Daoy (cell line): ENCODE results near the gene NECAB2. TPM values are rescaled to one million over a fixed set of nuclear protein-coding genes. Genes with fewer than 3 reads are reported as not detected.
"Not testable (repeated sequence)": the region's sequence is repeated elsewhere in the genome, so short reads cannot be mapped to it uniquely, and the experiment has no call there.

Source experiments
- DNase-seq: peaks from one replicate; pipeline ENCODE4 v3.0.0-alpha.2; 2015; ENCODE audit warnings: low read depth
- total RNA-seq: library from RNA; depleted of rRNA; stranded (reverse); fragments of >200 nt; shearing (Covaris generic); gene quantifications from 2 replicates; pipeline ENCODE4 v1.2.3, GENCODE V29; 2014

Gene NECAB2
- total RNA-seq, 1 experiment from 2014 or later, result not detected

- no peak for DNase-seq
Measured at GRCh38 chr16:83936581-83937165, 31.4 kb upstream of the NECAB2 start.

- DNase-seq, result no peak
Measured at GRCh38 chr16:83937267-83937666, 30.8 kb upstream of the NECAB2 start.

DNA sequence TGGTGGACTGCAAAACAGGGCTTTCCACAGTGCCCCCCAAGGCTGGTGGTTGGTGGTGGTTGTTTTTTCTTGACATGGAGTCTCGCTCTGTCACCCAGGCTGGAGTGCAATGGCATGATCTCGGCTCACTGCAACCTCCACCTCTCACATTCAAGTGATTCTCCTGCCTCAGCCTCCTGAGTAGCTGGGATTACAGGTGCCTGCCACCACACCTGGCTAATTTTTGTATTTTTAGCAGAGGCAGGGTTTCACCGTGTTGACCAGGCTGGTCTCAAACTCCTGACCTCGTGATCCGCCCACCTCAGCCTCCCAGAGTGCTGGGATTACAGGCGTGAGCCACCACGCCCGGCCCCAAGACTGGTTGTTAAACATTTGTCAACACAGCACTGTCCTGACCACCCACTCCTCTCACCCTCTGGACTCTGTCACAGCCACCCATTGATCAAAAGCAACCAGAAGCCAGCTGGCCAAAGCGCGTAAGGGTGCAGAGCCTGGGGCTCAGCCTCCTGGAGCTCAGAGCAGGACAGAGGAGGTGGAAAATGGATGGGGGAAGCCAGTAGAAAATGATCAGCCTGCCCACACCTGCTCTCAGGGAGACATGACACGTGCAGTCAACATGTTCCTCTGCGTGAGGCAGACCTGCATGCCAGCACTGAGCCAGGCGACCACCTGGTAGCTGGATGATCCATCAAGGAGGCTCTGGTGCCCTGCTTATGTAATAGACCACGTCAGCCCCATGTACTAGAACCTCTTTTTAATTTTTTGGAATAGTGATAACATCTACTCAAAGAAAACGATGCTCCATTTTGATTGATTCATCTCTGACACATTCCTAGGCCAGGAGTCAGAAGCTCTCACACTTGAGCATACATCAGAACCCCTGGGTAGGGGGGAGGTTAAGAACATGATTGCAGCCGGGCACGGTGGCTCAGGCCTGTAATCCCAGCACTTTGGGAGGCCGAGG is 29.8 kb upstream of the NECAB2 start:
- DNase-seq, result no peak

DNA sequence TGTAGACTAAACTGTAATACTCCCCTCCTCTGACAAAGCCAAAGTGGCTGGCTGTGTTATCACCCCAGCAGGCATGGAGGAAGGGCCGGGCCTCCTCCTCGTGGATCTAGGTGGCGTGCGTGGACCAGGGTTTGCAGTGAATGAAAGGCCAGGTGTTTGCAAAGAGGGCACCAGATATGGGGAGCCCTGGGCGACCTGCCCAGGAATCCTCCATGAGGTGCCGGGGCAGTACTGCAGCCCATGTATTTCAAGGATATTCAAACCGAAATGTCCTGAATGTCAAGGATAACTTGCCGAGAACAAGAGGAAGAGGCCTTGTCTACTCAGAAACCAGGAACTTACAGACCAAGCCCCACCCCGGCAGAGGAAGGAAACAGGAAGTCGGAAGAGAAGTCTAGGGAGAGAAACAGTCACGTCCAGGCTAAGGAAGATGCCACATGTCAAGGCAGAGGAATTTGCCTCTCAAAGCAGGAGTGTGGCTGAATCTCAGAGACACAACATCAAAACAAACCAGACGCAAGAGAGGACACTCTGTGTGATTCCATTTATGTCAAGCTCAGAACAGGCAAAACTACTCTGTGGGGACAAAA is 28.7 kb upstream of the NECAB2 start:
- no peak for DNase-seq

DNA sequence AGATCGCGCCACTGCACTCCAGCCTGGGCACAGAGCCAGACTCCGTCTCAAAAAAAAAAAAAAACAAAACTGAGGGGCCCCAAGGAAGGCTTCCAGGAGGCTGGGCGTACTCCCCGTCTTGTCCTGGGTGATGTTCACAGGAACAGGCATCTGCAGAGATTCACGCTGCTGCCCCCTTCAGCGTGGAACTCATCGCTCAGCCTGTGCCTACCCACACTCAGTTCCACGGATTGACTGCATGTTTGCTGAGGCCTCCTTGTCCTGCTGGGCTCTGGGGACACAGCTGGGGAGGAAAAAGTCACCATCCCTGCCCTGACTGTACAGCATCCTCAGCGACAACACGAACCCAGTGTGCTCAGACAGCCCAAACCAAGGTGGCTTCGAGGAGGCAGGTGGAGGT is 27.9 kb upstream of the NECAB2 start:
- no peak for DNase-seq

- DNase-seq, result no peak
Measured at GRCh38 chr16:83940630-83941378, 27.2 kb upstream of the NECAB2 start.

GRCh38 chr16:83941546-83941945 is 26.5 kb upstream of the NECAB2 start:
- DNase-seq, result not testable (repeated sequence)

- DNase-seq, result no peak
Measured at GRCh38 chr16:83942074-83942473, 26.0 kb upstream of the NECAB2 start.

DNA sequence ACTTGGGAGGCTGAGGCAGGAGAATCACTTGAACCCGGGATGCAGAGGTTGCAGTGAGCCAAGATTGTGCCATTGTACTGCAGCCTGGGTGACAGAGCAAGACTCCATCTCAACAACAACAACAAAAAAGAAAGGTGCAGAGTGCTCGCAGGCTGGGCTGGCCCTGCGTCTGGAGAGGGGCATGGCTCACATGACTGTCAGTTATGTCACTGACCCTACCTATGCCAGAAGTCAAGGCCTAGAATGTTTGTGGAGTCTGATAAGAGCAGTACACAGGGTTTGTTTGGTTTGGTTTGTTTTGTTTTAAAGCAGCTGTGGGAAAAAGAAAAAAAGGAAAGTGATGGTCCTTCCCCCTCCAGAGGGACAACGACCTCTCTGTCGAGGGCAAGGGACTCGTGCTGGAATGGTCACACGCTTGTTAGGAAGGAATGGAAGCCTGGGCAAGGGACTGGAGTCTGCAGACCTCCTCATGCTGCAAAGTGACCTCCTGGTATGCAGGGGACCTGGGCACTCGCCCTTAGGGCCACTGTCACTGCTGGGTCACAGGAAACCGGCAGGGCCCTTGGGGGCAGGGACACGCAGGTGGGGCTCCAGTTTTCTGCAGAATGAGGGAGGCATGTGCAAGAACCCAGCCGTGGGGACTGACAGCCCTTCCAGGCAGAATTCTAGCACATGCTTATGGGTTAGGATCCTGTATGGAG is 25.1 kb upstream of the NECAB2 start:
- no peak for DNase-seq

GRCh38 chr16:83943516-83944050 is 24.5 kb upstream of the NECAB2 start:
- DNase-seq, result no peak

DNA sequence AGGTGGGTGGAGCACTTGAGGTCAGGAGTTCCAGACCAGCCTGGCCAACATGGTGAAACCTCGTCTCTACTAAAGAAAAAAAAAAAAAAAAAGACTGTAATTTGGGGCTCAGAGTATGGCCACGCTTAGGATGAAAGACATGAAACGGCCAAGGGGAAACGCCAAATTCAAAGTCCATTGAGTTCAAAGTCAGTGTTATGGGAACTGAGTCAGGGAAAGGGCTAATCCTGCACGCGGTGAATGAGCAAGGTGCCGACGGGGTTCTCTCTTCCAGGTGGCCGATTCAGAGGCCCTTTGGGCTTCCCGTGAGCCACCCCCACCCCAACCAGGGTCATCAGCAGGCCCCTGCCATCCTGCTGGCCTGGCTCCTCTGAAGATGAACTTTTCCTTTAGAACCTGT is 22.5 kb upstream of the NECAB2 start:
- DNase-seq, result no peak

GRCh38 chr16:83946154-83946780 is 21.8 kb upstream of the NECAB2 start:
- DNase-seq, result no peak

GRCh38 chr16:83946781-83947566 is 21.1 kb upstream of the NECAB2 start:
- DNase-seq, result no peak

DNA sequence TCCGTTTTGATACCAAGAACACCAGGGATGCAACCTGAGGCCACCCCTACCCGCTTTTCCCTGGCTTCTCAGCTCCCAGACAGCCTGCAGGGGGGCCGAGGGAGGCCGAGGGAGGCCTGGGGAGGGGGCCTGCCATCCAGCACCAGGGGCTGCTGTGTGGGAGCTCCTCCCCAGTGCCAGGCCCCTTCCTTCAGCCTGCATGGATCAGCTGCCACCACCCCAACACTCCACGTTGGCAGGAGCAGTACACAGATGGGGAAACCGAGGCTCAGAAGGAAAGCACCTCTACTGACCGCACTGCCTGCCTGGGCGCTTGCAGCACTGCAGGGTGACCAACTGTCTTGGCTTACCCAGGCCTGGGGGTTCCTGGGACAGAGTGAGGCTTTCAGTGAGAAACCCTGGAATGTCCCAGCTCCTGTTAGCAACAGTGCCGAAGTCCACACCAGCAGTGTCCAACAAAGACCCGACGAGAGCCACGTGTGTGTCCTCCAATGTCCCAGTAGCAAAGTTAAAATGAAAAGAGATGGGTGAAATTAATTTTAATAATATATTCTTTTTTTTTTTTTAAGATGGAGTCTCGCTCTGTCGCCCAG is 20.3 kb upstream of the NECAB2 start:
- no peak for DNase-seq

GRCh38 chr16:83948914-83949723 is 18.9 kb upstream of the NECAB2 start:
- DNase-seq, result no peak

DNA sequence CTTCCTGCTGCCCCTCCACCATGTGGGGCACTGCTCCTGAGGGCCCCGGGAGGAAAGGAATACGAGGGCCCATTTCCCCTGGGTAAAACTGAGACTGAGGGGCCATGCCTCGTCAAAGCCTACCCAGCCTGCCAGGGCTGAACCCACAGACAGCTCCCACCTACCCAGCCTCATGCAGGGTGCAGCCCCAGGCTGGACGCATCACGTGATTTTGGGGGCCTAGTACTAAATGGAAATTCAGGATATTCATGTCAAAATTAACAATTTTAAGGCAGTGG is 18.4 kb upstream of the NECAB2 start:
- DNase-seq, result no peak

DNA sequence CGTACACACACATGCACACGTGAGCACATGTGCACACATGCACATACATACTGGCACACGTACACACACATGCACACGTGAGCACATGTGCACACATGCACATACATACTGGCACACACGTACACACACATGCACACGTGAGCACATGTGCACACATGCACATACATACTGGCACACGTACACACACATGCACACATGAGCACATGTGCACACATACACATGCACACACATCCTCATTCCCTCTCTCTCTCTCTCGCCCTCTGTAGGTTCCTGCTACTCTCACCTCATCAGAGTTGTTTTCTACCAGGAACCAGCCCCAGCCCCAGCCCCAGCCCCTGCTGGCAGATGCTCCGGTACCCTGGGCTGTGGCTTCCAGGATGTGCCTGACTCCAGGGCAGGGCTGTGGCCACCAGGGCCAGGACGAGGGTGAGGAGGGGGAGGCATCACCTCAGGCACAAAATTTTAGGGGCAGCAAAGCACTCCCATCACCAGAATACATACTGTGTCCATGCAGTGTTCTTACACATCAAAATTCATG is 17.1 kb upstream of the NECAB2 start:
- not testable (repeated sequence) for DNase-seq

DNA sequence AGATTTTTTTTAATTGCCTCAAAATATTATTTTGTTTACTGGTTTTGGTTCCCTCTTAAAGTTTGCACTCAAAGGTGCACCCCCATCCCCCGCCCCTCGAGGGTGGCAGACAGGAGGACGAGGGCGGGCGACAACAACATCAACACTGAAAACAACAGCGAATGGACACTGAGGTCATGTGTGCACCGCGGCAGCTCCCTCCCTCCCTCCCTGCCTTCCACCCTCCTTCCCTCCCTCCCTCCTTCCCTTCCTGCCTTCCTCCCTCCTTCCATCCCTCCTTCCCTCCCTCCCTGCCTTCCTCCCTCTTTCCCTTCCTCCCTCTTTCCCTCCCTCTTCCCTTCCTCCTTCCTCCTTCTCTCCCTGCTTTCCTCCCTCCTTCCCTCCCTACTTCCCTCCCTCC is 16.5 kb upstream of the NECAB2 start:
- DNase-seq, result no peak

GRCh38 chr16:83952587-83952939 is 15.5 kb upstream of the NECAB2 start:
- no peak for DNase-seq
